NCI-H146 (cell line): Measurements from ENCODE around the gene SHB.
"Not testable (repeated sequence)": the region's sequence is repeated elsewhere in the genome, so short reads cannot be mapped to it uniquely, and the experiment has no call there.

ENCODE experiments used
- DNase-seq: peaks from one replicate; lab custom pipeline; 2025; lab: John Stamatoyannopoulos, UW

The SHB gene

GRCh38 chr9:37902796-37903646 is 166.0 kb downstream of the SHB start:
- no peak for DNase-seq

GRCh38 chr9:37902131-37902530 is 166.9 kb downstream of the SHB start:
- no peak for DNase-seq

- DNase-seq = no peak
These were observed 170.0 kb downstream of the SHB start for GRCh38 chr9:37899041-37899440.

- no peak for DNase-seq
These were observed 171.4 kb downstream of the SHB start for GRCh38 chr9:37897665-37898064.

GRCh38 chr9:37892063-37892462 is 177.0 kb downstream of the SHB start:
- no peak for DNase-seq

- not testable (repeated sequence) for DNase-seq
These were observed 178.0 kb downstream of the SHB start for GRCh38 chr9:37891042-37891441.

- no peak for DNase-seq
These were observed 179.5 kb downstream of the SHB start for GRCh38 chr9:37889536-37889935.

DNA sequence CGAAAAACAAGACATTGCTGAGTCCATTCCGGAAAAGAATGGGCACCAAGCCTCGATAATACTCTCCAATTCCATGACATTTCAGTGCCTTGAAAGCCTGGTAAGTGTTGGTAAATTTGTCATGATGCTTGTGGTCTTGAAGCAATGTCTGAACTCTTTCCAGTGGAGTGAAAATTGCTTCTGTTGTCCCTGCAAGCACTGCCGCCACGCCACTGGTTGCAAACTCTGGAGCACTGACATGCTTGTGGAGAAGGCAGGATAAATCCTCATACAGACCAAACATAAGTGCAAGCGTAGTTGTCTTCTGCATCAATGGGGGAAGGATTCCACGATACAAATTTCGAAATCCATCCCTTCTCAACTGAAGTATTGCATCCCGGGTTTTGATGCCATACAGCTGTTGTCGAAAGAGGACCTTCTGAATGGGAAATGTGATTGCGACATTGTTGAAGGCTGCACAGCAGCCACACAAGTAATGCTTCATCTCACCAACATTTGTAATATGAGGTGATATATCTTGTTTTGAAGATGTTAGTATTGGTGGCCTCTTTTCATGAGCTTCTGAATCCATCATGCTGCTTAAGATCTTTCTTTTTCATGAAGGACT is 180.9 kb downstream of the SHB start:
- DNase-seq = not testable (repeated sequence)

- DNase-seq = no peak
These were observed 188.0 kb downstream of the SHB start for GRCh38 chr9:37880916-37881479.

- DNase-seq = no peak
These were observed 192.7 kb downstream of the SHB start for GRCh38 chr9:37876376-37876775.

DNA sequence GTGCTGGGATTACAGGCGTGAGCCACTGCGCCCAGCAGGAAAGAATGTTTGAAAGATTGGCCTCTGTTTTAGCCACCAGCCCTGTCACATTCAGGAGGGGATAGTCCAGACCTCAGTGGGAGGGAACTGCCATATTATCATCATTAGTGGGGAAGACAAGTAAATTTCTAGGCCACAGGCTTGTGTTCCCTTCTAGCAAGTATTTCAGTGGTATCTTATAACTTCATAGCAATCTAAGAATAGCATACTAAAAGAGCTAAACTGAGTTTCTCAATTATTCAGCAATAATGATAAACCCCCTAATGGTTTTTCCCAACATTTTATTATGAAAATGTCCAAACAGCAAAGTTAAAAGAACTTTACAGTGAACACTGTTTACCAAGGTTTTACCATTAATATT is 195.1 kb downstream of the SHB start:
- no peak for DNase-seq

GRCh38 chr9:37870799-37871176 is 198.2 kb downstream of the SHB start:
- no peak for DNase-seq

GRCh38 chr9:37870081-37870798 is 198.8 kb downstream of the SHB start:
- DNase-seq = no peak
